ENCODE results near the gene SHROOM2. TPM values are rescaled to one million over a fixed set of nuclear protein-coding genes. Genes with fewer than 3 reads are reported as not detected.

SHROOM2 gene
- total RNA-seq, 1 experiment from 2014 or later, result 13.9 TPM

DNA sequence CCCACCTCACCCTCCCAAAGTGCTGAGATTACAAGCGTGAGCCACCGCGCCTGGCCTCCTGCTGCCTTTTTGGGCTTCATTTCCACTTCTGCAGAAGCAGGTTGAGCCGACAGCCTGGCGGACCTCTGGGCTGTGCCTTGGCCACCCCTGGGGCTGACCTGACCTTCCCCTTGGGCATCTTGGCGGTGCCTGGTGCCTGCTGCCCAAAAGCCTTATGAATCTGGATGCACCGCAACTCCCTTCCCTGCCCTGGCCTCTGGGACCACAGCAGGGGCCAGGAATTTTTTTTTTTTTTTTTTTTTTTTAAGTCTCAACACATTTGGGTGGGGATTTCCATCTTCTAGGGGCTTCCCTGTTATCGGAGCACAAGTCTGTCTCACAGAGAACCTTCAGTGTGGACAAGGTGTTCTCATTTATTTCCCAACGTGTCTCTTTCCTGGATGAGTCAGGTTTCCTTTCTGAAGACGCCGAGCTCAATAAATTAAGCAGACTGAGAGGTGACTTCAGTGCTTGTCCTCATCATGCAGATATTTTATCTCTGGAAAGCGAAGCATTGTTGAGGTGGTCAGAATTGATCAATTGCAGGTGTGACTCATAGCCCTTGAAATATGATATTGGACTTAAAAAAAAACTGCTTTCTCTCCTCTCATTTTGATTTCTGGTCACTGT lies 79.7 kb downstream of the SHROOM2 start:
- no peak overlapping the region for H2BK5ac ChIP-seq (ENCODE audit: insufficient read length, low read length)
- H3K27ac ChIP-seq (ENCODE audit: insufficient read length, low read depth, low read length), result no peak overlapping the region
- no peaks in the 10 kb centered on the region for H3K27me3 ChIP-seq (ENCODE audit: insufficient read depth, low read length)
- no peaks in the 10 kb centered on the region for H3K23me2 ChIP-seq (ENCODE audit: insufficient read length, low read depth, low read length, poor library complexity, severe bottlenecking)
- H3K79me1 ChIP-seq (ENCODE audit: insufficient read depth, low read depth, low read length, poor library complexity, severe bottlenecking), result no peaks in the 10 kb centered on the region
- no peak overlapping the region for H3K23ac ChIP-seq (ENCODE audit: insufficient read length, low read depth, low read length)
- no peaks in the 10 kb centered on the region for H4K20me1 ChIP-seq (ENCODE audit: control insufficient read depth, insufficient read depth, insufficient read length)
- Mint-ChIP-seq H3K27me3 (ENCODE audit: low read depth) (no peaks in the 10 kb centered on the region), H3K9me3 (peaks cover 35 to 61% of the 10 kb centered on the region in 2 experiments), H3K4me1 (peaks cover 15 to 25% of the 10 kb centered on the region in 2 experiments), H3K27ac (no peak overlapping the region; a peak in 2 of 7 replicates), H3K36me3 (ENCODE audit: insufficient read depth in 1 of 3, low read depth in 3 of 3) (peaks cover 23 to 26% (median 23%) of the 10 kb centered on the region in 3 experiments), H3K4me3 (no peak overlapping the region; a peak in 1 of 5 replicates)
- H3K79me2 ChIP-seq (ENCODE audit: insufficient read depth, low read length), result no peaks in the 10 kb centered on the region
- no peak overlapping the region for H3K56ac ChIP-seq (ENCODE audit: insufficient read length, low read depth, low read length)
- no peak overlapping the region for H2BK120ac ChIP-seq (ENCODE audit: low read depth, low read length, poor library complexity, severe bottlenecking)
- no peak overlapping the region for H3K4ac ChIP-seq (ENCODE audit: low read depth, low read length)
- H4K8ac ChIP-seq (replicated peaks; ENCODE audit: insufficient read length, low read depth, low read length), result no peak overlapping the region
- no peak for DNase-seq
- H3T11ph ChIP-seq (ENCODE audit: low read length), result no peak overlapping the region
- H3K18ac ChIP-seq (ENCODE audit: insufficient read length, low read depth, low read length), result no peak overlapping the region
- no CpG with 5 or more reads among the region's 12 CpGs for WGBS (ENCODE audit: extremely low coverage, insufficient read length, low lambda C conversion rate)
- no peak overlapping the region for H3K4me2 ChIP-seq (ENCODE audit: insufficient read depth, insufficient read length, low read length)
- no peak overlapping the region for H3K14ac ChIP-seq (ENCODE audit: insufficient read depth, low read length)
- no peak overlapping the region for H4K5ac ChIP-seq (ENCODE audit: insufficient read length, low read depth, low read length)
- H3K9me3 ChIP-seq (ENCODE audit: control insufficient read depth, low read depth, low read length), result no peaks in the 10 kb centered on the region
- peaks cover 5% of the 10 kb centered on the region; the same call in 1 of the 2 replicates for H3K4me1 ChIP-seq (ENCODE audit: insufficient read depth, low read length)
- TF ChIP-seq, protein P1, sequence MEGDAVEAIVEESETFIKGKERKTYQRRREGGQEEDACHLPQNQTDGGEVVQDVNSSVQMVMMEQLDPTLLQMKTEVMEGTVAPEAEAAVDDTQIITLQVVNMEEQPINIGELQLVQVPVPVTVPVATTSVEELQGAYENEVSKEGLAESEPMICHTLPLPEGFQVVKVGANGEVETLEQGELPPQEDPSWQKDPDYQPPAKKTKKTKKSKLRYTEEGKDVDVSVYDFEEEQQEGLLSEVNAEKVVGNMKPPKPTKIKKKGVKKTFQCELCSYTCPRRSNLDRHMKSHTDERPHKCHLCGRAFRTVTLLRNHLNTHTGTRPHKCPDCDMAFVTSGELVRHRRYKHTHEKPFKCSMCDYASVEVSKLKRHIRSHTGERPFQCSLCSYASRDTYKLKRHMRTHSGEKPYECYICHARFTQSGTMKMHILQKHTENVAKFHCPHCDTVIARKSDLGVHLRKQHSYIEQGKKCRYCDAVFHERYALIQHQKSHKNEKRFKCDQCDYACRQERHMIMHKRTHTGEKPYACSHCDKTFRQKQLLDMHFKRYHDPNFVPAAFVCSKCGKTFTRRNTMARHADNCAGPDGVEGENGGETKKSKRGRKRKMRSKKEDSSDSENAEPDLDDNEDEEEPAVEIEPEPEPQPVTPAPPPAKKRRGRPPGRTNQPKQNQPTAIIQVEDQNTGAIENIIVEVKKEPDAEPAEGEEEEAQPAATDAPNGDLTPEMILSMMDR (conservative IDR thresholded peaks at IDR 0.05), result no peak
- no peak overlapping the region for H2BK15ac ChIP-seq (ENCODE audit: low read depth, low read length)
- H2AFZ ChIP-seq (ENCODE audit: low read length), result no peak overlapping the region
- H2AK5ac ChIP-seq (ENCODE audit: insufficient read length, low read length), result no peak overlapping the region
- H2BK12ac ChIP-seq (ENCODE audit: insufficient read length, low read depth, low read length), result no peak overlapping the region
- no peak overlapping the region for H3K9ac ChIP-seq (ENCODE audit: extremely low read depth, insufficient read length, low read length)
- H2BK20ac ChIP-seq (ENCODE audit: low read depth, low read length, poor library complexity, severe bottlenecking), result no peak overlapping the region
- no peak overlapping the region for H4K91ac ChIP-seq (ENCODE audit: insufficient read length, low read depth, low read length)
